Measurements from ENCODE around the gene CACNA1A. TPM values are rescaled to one million over a fixed set of nuclear protein-coding genes. Genes with fewer than 3 reads are reported as not detected.

Gene CACNA1A
- total and polyA plus RNA-seq, 2 donors: 0.24 to 1.0 TPM

GRCh38 chr19:13215572-13216380 is 290.5 kb downstream of the CACNA1A start:
- 79% methylated on average over 19 of the region's 19 CpGs for WGBS
- Histone ChIP-seq H3K27ac (ENCODE audit: low read depth in 1 of 2, low read length in 1 of 2) (no peak overlapping the region), H3K9me3 (ENCODE audit: control insufficient read depth in 2 of 2, insufficient read depth in 1 of 2, low read length in 1 of 2) (no peaks in the 10 kb centered on the region), H3K27me3 (ENCODE audit: control insufficient read depth in 2 of 2, insufficient read depth in 1 of 2, low read length in 1 of 2) (no peaks in the 10 kb centered on the region), H3K36me3 (ENCODE audit: control insufficient read depth in 2 of 2, insufficient read depth in 2 of 2, low read length in 1 of 2) (no peaks in the 10 kb centered on the region), H3K4me1 (ENCODE audit: control insufficient read depth in 2 of 2, insufficient read depth in 2 of 2, low read length in 2 of 2) (no peaks in the 10 kb centered on the region), H3K4me3 (ENCODE audit: low read length in 2 of 2) (no peak overlapping the region)
- DNase-seq (ENCODE audit: low read depth in 6 of 9, low spot score in 9 of 9): no peak

- no peak for DNase-seq (ENCODE audit: low read depth in 6 of 9, low spot score in 9 of 9)
- Histone ChIP-seq H3K4me1 (ENCODE audit: control insufficient read depth in 2 of 2, insufficient read depth in 2 of 2, low read length in 2 of 2) (no peaks in the 10 kb centered on the region), H3K4me3 (ENCODE audit: low read length in 2 of 2) (no peak overlapping the region), H3K36me3 (ENCODE audit: control insufficient read depth in 2 of 2, insufficient read depth in 2 of 2, low read length in 1 of 2) (no peaks in the 10 kb centered on the region), H3K27me3 (ENCODE audit: control insufficient read depth in 2 of 2, insufficient read depth in 1 of 2, low read length in 1 of 2) (peaks cover 0 to under 1% of the 10 kb centered on the region in 2 donors), H3K9me3 (ENCODE audit: control insufficient read depth in 2 of 2, insufficient read depth in 1 of 2, low read length in 1 of 2) (no peaks in the 10 kb centered on the region), H3K27ac (ENCODE audit: low read depth in 1 of 2, low read length in 1 of 2) (no peak overlapping the region)
- WGBS: 96% methylated on average over 19 of the region's 19 CpGs
These were observed 292.1 kb downstream of the CACNA1A start for GRCh38 chr19:13214036-13214730.

- Histone ChIP-seq H3K27ac (ENCODE audit: low read depth in 1 of 2, low read length in 1 of 2) (no peak overlapping the region), H3K36me3 (ENCODE audit: control insufficient read depth in 2 of 2, insufficient read depth in 2 of 2, low read length in 1 of 2) (no peaks in the 10 kb centered on the region), H3K9me3 (ENCODE audit: control insufficient read depth in 2 of 2, insufficient read depth in 1 of 2, low read length in 1 of 2) (no peaks in the 10 kb centered on the region), H3K4me1 (ENCODE audit: control insufficient read depth in 2 of 2, insufficient read depth in 2 of 2, low read length in 2 of 2) (no peaks in the 10 kb centered on the region), H3K27me3 (ENCODE audit: control insufficient read depth in 2 of 2, insufficient read depth in 1 of 2, low read length in 1 of 2) (peaks cover 0 to 2% of the 10 kb centered on the region in 2 donors), H3K4me3 (ENCODE audit: low read length in 2 of 2) (no peak overlapping the region)
- WGBS: 76% methylated on average over 7 of the region's 7 CpGs
- DNase-seq (ENCODE audit: low read depth in 6 of 9, low spot score in 9 of 9): peak in 8 of 9 donors; percentile 24 to 81 (median 56)
These were observed 293.4 kb downstream of the CACNA1A start for GRCh38 chr19:13212759-13213330.

GRCh38 chr19:13211426-13212308 is 294.6 kb downstream of the CACNA1A start:
- Histone ChIP-seq H3K27ac (ENCODE audit: low read depth in 1 of 2, low read length in 1 of 2) (no peak overlapping the region), H3K4me3 (ENCODE audit: low read length in 2 of 2) (no peak overlapping the region), H3K27me3 (ENCODE audit: control insufficient read depth in 2 of 2, insufficient read depth in 1 of 2, low read length in 1 of 2) (peaks cover 0 to 2% of the 10 kb centered on the region in 2 donors), H3K9me3 (ENCODE audit: control insufficient read depth in 2 of 2, insufficient read depth in 1 of 2, low read length in 1 of 2) (no peaks in the 10 kb centered on the region), H3K4me1 (ENCODE audit: control insufficient read depth in 2 of 2, insufficient read depth in 2 of 2, low read length in 2 of 2) (peaks cover 0 to 4% of the 10 kb centered on the region in 2 donors), H3K36me3 (ENCODE audit: control insufficient read depth in 2 of 2, insufficient read depth in 2 of 2, low read length in 1 of 2) (no peaks in the 10 kb centered on the region)
- 97% methylated on average over 16 of the region's 16 CpGs for WGBS
- no peak for DNase-seq (ENCODE audit: low read depth in 6 of 9, low spot score in 9 of 9)

- DNase-seq (ENCODE audit: low read depth in 6 of 9, low spot score in 9 of 9): no peak
- peaks cover 0 to 4% of the 10 kb centered on the region in 2 donors for H3K4me1 ChIP-seq (ENCODE audit: control insufficient read depth in 2 of 2, insufficient read depth in 2 of 2, low read length in 2 of 2)
- 96% methylated on average over 20 of the region's 20 CpGs for WGBS
These were observed 295.3 kb downstream of the CACNA1A start for GRCh38 chr19:13210941-13211340.

GRCh38 chr19:13210339-13210775 is 295.9 kb downstream of the CACNA1A start:
- H3K36me3 ChIP-seq (ENCODE audit: control insufficient read depth in 2 of 2, insufficient read depth in 2 of 2, low read length in 1 of 2): no peaks in the 10 kb centered on the region
- WGBS: 93% methylated on average over 13 of the region's 13 CpGs
- no peak overlapping the region for H3K4me3 ChIP-seq (ENCODE audit: low read length in 2 of 2)
- DNase-seq (ENCODE audit: low read depth in 6 of 9, low spot score in 9 of 9): no peak
- H3K27me3 ChIP-seq (ENCODE audit: control insufficient read depth in 2 of 2, insufficient read depth in 1 of 2, low read length in 1 of 2): peaks cover 0 to 2% of the 10 kb centered on the region in 2 donors
- no peak overlapping the region for H3K27ac ChIP-seq (ENCODE audit: low read depth in 1 of 2, low read length in 1 of 2)
- H3K4me1 ChIP-seq (ENCODE audit: control insufficient read depth in 2 of 2, insufficient read depth in 2 of 2, low read length in 2 of 2): peaks cover 0 to 4% of the 10 kb centered on the region in 2 donors
- H3K9me3 ChIP-seq (ENCODE audit: control insufficient read depth in 2 of 2, insufficient read depth in 1 of 2, low read length in 1 of 2): no peaks in the 10 kb centered on the region

More at GRCh38 chr19:13210941-13211340, 295.3 kb downstream of the CACNA1A start:
- Histone ChIP-seq H3K36me3 (ENCODE audit: control insufficient read depth in 2 of 2, insufficient read depth in 2 of 2, low read length in 1 of 2) (no peaks in the 10 kb centered on the region), H3K27me3 (ENCODE audit: control insufficient read depth in 2 of 2, insufficient read depth in 1 of 2, low read length in 1 of 2) (peaks cover 0 to 2% of the 10 kb centered on the region in 2 donors), H3K4me3 (ENCODE audit: low read length in 2 of 2) (no peak overlapping the region), H3K9me3 (ENCODE audit: control insufficient read depth in 2 of 2, insufficient read depth in 1 of 2, low read length in 1 of 2) (no peaks in the 10 kb centered on the region), H3K27ac (ENCODE audit: low read depth in 1 of 2, low read length in 1 of 2) (no peak overlapping the region)

GRCh38 chr19:13209484-13210338 is 296.6 kb downstream of the CACNA1A start:
- Histone ChIP-seq H3K36me3 (ENCODE audit: control insufficient read depth in 2 of 2, insufficient read depth in 2 of 2, low read length in 1 of 2) (no peaks in the 10 kb centered on the region), H3K27me3 (ENCODE audit: control insufficient read depth in 2 of 2, insufficient read depth in 1 of 2, low read length in 1 of 2) (peaks cover 0 to 2% of the 10 kb centered on the region in 2 donors), H3K4me3 (ENCODE audit: low read length in 2 of 2) (no peak overlapping the region), H3K4me1 (ENCODE audit: control insufficient read depth in 2 of 2, insufficient read depth in 2 of 2, low read length in 2 of 2) (peaks cover 0 to 4% of the 10 kb centered on the region in 2 donors), H3K9me3 (ENCODE audit: control insufficient read depth in 2 of 2, insufficient read depth in 1 of 2, low read length in 1 of 2) (no peaks in the 10 kb centered on the region), H3K27ac (ENCODE audit: low read depth in 1 of 2, low read length in 1 of 2) (no peak overlapping the region)
- WGBS: 94% methylated on average over 13 of the region's 13 CpGs
- DNase-seq (ENCODE audit: low read depth in 6 of 9, low spot score in 9 of 9): no peak

All from thymus (tissue), 11 donors.